SH-SY5Y (cell line): ENCODE measurements around the gene ZNF418.

ENCODE experiments used
- GATA2 ChIP-seq: IDR thresholded peaks from 2 replicates; pipeline ENCODE4 v1.6.1; 2011; ENCODE audit warnings: mild to moderate bottlenecking, low read depth, low read length
- GATA3 ChIP-seq: IDR thresholded peaks from 2 replicates; pipeline ENCODE4 v1.6.1; 2011; ENCODE audit warnings: low read depth, mild to moderate bottlenecking, low read length, moderate library complexity

- TF ChIP-seq GATA3 = no peak
- TF ChIP-seq GATA2 = no peak
Measured at GRCh38 chr19:57947088-57947418, 11.9 kb upstream of the ZNF418 start.
